Smooth muscle cell (in vitro differentiated cells): ENCODE data around the gene MTFP1. TPM values are rescaled to one million over a fixed set of nuclear protein-coding genes. Genes with fewer than 3 reads are reported as not detected.
A peak's percentile ranks its signal among the peaks of the same experiment; 100 is the strongest.

Experiments
- DNase-seq: peaks from one replicate; lab custom pipeline; 2025; ENCODE audit not compliant: unreplicated experiment; lab: John Stamatoyannopoulos, UW
- H2AFZ ChIP-seq: fragments of 200-600 bp; sonication (generic); 2 replicates; pipeline ENCODE4 v1.6.0; 2016; ENCODE audit warnings: antibody characterized with exemption, low read depth, mild to moderate bottlenecking
- H3F3A ChIP-seq: fragments of 200-600 bp; sonication (generic); 2 replicates; pipeline ENCODE4 v1.6.0; 2017; ENCODE audit warnings: antibody characterized with exemption, low read depth
- H3K27ac ChIP-seq: fragments of 200-600 bp; sonication (generic); 2 replicates; pipeline ENCODE4 v1.5.1; 2016; ENCODE audit warnings: low read depth, mild to moderate bottlenecking
- H3K27me3 ChIP-seq: fragments of 200-600 bp; sonication (generic); 2 replicates; pipeline ENCODE4 v1.6.1; 2016; ENCODE audit warnings: low read depth, mild to moderate bottlenecking
- H3K36me3 ChIP-seq: fragments of 200-600 bp; sonication (generic); 2 replicates; pipeline ENCODE4 v1.5.1; 2016; ENCODE audit warnings: low read depth
- H3K4me1 ChIP-seq: fragments of 200-600 bp; sonication (generic); 2 replicates; pipeline ENCODE4 v1.5.1; 2016; ENCODE audit warnings: low read depth
- H3K4me2 ChIP-seq: fragments of 200-600 bp; sonication (generic); 2 replicates; pipeline ENCODE4 v1.6.0; 2016; ENCODE audit warnings: mild to moderate bottlenecking
- H3K4me3 ChIP-seq: fragments of 200-600 bp; sonication (generic); 2 replicates; pipeline ENCODE4 v1.5.1; 2016; ENCODE audit warnings: mild to moderate bottlenecking
- H3K79me2 ChIP-seq: fragments of 200-600 bp; sonication (generic); 2 replicates; pipeline ENCODE4 v1.6.0; 2016; ENCODE audit warnings: low read depth, mild to moderate bottlenecking
- H3K9ac ChIP-seq: fragments of 200-600 bp; sonication (generic); 2 replicates; pipeline ENCODE4 v1.6.0; 2016; ENCODE audit warnings: low read depth
- H3K9me3 ChIP-seq: fragments of 200-600 bp; sonication (generic); replicated peaks from 2 replicates; pipeline ENCODE4 v1.5.1; 2016; ENCODE audit warnings: low read depth
- H4K20me1 ChIP-seq: fragments of 200-600 bp; sonication (generic); 2 replicates; pipeline ENCODE4 v1.6.0; 2016; ENCODE audit warnings: low read depth
- WGBS: methylation state at CpG from one replicate; pipeline ENCODE4 v1.1.7; 2016; ENCODE audit warnings: low lambda C conversion rate; 5-methylcytosine and 5-hydroxymethylcytosine counted together
- polyA plus RNA-seq: library from polyadenylated mRNA; unstranded; fragments of >200 nt; fragmentation: Nextera tagmentation; extraction: Ambion mirVana; gene quantifications from 2 replicates; pipeline ENCODE4 v1.2.1, GENCODE V29; 2016
- total RNA-seq: library from RNA; depleted of rRNA; stranded (reverse); fragments of >200 nt; gene quantifications from 2 replicates; pipeline ENCODE4 v1.2.3, GENCODE V29; 2014
- TF ChIP-seq, protein P1 (sequence below): fragments of 200-600 bp; sonication (generic); IDR thresholded peaks from 2 replicates; pipeline ENCODE4 v1.5.1; 2017; ENCODE audit warnings: borderline replicate concordance, mild to moderate bottlenecking, antibody characterized with exemption; ENCODE audit not compliant: insufficient read depth, poor library complexity, severe bottlenecking

The MTFP1 gene
- total and polyA plus RNA-seq, 2 experiments from 2014 or later = 14.4 to 30.9 TPM

- TF ChIP-seq, protein P1, sequence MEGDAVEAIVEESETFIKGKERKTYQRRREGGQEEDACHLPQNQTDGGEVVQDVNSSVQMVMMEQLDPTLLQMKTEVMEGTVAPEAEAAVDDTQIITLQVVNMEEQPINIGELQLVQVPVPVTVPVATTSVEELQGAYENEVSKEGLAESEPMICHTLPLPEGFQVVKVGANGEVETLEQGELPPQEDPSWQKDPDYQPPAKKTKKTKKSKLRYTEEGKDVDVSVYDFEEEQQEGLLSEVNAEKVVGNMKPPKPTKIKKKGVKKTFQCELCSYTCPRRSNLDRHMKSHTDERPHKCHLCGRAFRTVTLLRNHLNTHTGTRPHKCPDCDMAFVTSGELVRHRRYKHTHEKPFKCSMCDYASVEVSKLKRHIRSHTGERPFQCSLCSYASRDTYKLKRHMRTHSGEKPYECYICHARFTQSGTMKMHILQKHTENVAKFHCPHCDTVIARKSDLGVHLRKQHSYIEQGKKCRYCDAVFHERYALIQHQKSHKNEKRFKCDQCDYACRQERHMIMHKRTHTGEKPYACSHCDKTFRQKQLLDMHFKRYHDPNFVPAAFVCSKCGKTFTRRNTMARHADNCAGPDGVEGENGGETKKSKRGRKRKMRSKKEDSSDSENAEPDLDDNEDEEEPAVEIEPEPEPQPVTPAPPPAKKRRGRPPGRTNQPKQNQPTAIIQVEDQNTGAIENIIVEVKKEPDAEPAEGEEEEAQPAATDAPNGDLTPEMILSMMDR = no peak
- Histone ChIP-seq H4K20me1 (no peaks in the 10 kb centered on the region), H3F3A (no peaks in the 10 kb centered on the region), H3K27ac (no peak overlapping the region), H3K36me3 (no peaks in the 10 kb centered on the region), H3K9ac (no peak overlapping the region), H2AFZ (no peak overlapping the region), H3K4me3 (no peak overlapping the region), H3K4me2 (no peak overlapping the region), H3K4me1 (peaks cover 7% of the 10 kb centered on the region), H3K27me3 (no peaks in the 10 kb centered on the region), H3K9me3 (no peaks in the 10 kb centered on the region), H3K79me2 (no peaks in the 10 kb centered on the region)
- WGBS = 96% methylated on average over 5 of the region's 5 CpGs
- no peak for DNase-seq
Observed at GRCh38 chr22:30382340-30382739, 43.2 kb upstream of the MTFP1 start.

- no peaks in the 10 kb centered on the region for H3K79me2 ChIP-seq
- WGBS = 89% methylated on average over 3 of the region's 3 CpGs
- TF ChIP-seq, protein P1 = no peak
- no peak overlapping the region for H2AFZ ChIP-seq
- H3K4me1 ChIP-seq = peaks cover 7% of the 10 kb centered on the region
- no peak overlapping the region for H3K9ac ChIP-seq
- no peak for DNase-seq
- H3K27me3 ChIP-seq = no peaks in the 10 kb centered on the region
- H3K4me3 ChIP-seq = no peak overlapping the region
- no peak overlapping the region for H3K4me2 ChIP-seq
- H3F3A ChIP-seq = no peaks in the 10 kb centered on the region
- H3K27ac ChIP-seq = no peak overlapping the region
- no peaks in the 10 kb centered on the region for H3K36me3 ChIP-seq
- no peaks in the 10 kb centered on the region for H3K9me3 ChIP-seq
- H4K20me1 ChIP-seq = no peaks in the 10 kb centered on the region
Observed at GRCh38 chr22:30383061-30383460, 42.5 kb upstream of the MTFP1 start.

DNA sequence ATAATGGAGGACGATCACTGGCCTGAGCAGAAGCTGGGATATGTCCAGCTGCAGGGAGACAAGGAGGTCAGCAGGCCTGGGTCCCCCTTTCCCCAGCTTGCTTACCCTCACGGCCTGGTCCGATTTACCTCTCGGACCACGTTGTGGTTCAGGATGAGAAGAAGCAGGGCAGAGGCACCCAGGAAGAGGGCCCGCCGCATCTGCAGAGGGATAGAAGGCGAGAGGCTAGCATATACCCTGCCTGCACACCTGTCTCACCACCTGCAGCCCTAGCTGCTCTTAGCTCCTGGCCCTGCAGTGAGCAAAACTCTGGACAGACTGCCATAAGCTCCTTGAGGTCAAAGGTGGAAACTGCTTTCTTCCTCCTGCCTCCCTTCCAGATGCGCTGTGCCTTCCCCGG lies 39.6 kb upstream of the MTFP1 start:
- TF ChIP-seq, protein P1 = no peak
- peak overlapping the region; percentile 98 for H3K4me2 ChIP-seq
- no peaks in the 10 kb centered on the region for H3K9me3 ChIP-seq
- peaks cover 7% of the 10 kb centered on the region for H3K4me1 ChIP-seq
- H3K27ac ChIP-seq = no peak overlapping the region
- no peak overlapping the region for H2AFZ ChIP-seq
- H3K79me2 ChIP-seq = no peaks in the 10 kb centered on the region
- H3K27me3 ChIP-seq = no peaks in the 10 kb centered on the region
- no peak for DNase-seq
- no peaks in the 10 kb centered on the region for H4K20me1 ChIP-seq
- H3F3A ChIP-seq = no peaks in the 10 kb centered on the region
- H3K9ac ChIP-seq = no peak overlapping the region
- H3K4me3 ChIP-seq = no peak overlapping the region
- WGBS = 93% methylated on average over 10 of the region's 10 CpGs
- H3K36me3 ChIP-seq = no peaks in the 10 kb centered on the region

- H2AFZ ChIP-seq = no peak overlapping the region
- TF ChIP-seq, protein P1 = no peak
- H3K36me3 ChIP-seq = no peaks in the 10 kb centered on the region
- H3K9ac ChIP-seq = no peak overlapping the region
- H4K20me1 ChIP-seq = no peaks in the 10 kb centered on the region
- no peaks in the 10 kb centered on the region for H3K9me3 ChIP-seq
- peaks cover 7% of the 10 kb centered on the region for H3K4me1 ChIP-seq
- peak overlapping the region; percentile 98 for H3K4me2 ChIP-seq
- WGBS = 47% methylated on average over 7 of the region's 10 CpGs
- no peaks in the 10 kb centered on the region for H3K79me2 ChIP-seq
- H3K27ac ChIP-seq = no peak overlapping the region
- H3K27me3 ChIP-seq = no peaks in the 10 kb centered on the region
- DNase-seq = no peak
- H3F3A ChIP-seq = no peaks in the 10 kb centered on the region
- peak overlapping the region; percentile 66 for H3K4me3 ChIP-seq
Observed at GRCh38 chr22:30386608-30386959, 39.0 kb upstream of the MTFP1 start.
